HG02678 (cell line): ENCODE measurements around the gene NOL9.

Source experiments
- ATAC-seq: cut with Tn5 transposase; IDR thresholded peaks from one replicate; pipeline ENCODE4 v1.9.1; 2021; ENCODE audit warnings: mild to moderate bottlenecking, moderate library complexity; ENCODE audit not compliant: unreplicated experiment

The NOL9 gene

GRCh38 chr1:6528492-6528891, 25.8 kb downstream of the NOL9 start:
- no peak for ATAC-seq

- ATAC-seq: no peak
These were observed 28.0 kb downstream of the NOL9 start for GRCh38 chr1:6526316-6526715.

DNA sequence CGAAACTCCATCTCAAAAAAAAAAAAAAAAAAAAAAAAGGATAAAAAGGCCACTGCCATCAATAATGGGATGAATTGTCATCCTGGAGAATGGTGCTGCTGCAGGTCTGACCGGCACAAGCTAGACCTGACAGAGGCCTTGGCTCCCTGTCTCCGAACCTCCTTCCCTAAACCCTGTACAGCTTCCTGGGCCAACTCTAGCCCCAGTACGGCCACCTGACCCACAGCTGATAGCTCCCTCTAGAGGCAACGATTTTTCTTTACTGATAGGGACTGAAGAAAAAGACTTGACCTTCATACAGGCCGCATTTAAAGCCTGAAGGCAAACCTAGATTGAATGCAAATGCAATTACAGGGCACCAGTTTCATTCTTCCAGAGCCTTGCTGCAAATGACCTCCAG, 30.7 kb downstream of the NOL9 start:
- no peak for ATAC-seq

DNA sequence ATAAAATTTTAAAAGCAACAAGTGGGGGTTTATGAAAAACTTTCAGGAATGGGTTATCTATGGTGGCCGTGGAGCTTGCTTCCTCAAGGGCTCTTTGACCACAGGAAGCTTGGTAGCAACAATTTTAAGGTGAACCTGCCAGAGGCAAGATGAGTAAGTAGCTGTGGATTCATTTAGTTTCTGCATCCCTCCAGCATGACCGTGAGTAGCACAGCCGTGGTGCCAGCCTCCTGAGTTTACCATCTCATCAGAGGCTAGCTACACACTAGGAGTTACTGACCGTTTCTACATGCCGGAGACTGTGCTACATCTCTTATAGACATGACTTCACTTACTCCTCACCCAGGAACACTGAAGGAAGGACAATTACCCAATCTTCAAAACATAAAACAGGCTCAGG, 32.8 kb downstream of the NOL9 start:
- ATAC-seq: no peak

- no peak for ATAC-seq
These were observed 34.2 kb downstream of the NOL9 start for GRCh38 chr1:6519935-6520671.

GRCh38 chr1:6519491-6519934, 34.8 kb downstream of the NOL9 start:
- no peak for ATAC-seq

GRCh38 chr1:6517435-6517851, 36.9 kb downstream of the NOL9 start:
- no peak for ATAC-seq

- no peak for ATAC-seq
These were observed 38.5 kb downstream of the NOL9 start for GRCh38 chr1:6515771-6516170.

GRCh38 chr1:6513320-6513801, 41.0 kb downstream of the NOL9 start:
- ATAC-seq: no peak

GRCh38 chr1:6512908-6513280, 41.4 kb downstream of the NOL9 start:
- no peak for ATAC-seq

DNA sequence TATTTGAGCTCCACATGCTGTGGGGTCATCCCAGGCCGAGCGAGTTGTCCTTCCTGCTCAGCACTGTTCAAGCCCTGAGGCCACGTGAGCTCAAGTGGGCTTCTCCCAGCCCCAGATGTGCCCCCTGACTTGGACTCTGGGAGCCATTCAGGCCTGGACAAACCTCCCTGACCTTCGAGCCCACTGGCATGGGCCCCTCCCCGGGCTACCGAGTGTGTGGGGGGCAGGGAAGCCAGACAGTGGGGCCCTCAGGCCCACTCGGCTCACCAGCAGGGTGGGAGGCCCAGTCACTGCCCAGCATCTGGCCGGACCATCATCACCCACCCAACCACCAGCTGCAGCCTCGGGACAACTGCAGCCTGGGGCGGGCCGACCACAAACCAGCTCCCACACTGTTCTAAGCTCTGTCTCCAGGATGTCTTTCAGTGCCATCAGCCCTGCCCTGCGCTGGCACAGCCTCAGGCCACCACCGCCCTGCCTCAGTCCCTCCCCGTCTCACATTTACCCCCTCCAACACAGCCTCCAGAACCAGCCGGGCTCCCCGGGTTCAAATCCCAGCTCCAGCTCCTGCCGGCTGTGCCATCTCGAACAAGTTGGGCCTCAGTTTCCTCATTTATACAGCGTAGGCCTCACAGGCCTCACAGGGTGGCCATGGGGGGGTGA, 41.9 kb downstream of the NOL9 start:
- ATAC-seq: no peak

DNA sequence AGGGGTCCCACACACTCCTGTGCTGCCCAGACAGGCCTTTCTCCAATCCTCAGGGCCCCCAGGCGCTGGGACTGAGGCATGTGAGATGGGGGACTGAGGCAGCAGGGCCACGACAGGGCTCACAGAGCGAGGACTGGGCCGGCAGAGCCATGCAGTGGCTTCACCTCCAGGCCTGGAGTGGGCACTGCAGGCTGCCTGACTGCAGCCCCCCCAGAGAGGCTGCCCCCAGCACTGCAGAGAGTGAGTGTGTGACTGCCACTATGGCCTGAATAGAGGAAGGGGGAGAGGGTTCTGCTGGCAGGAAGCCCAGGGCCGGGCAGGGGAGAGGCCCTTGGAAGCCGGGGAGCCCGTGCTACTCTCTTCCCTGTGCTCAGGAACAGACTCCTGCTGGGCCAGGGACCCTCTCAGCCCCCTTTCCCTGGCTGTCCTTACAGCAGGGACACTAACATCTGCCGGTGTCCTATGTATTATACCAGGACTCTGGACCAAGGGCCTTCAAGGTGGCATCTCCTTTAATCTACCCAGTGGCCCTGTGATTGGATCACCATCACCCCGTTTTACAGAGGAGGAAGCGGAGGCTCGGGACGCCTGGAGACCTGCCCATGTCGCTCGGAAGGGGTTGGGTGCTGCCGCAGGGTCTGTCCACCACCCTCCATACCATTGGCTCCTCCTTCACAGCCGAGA, 42.6 kb downstream of the NOL9 start:
- ATAC-seq: no peak

DNA sequence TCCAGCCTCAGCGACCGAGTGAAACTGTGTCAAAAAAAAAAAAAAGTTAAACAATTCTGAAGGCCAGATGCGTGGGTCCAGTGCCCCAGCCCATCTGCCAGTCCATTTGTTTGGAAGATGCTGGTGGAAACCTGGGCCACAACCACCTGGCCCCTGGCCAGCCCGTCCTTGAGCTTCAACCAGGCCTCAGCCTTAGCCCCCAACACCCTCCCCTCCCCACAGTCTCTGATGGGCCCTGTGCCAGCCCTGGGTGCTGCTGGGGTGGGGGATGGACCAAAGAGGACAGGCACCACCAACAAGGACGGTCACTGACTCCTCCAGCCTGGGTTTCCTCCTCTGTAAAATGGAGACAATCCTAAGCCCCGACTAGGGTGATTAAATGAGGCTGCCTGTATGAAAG, 43.3 kb downstream of the NOL9 start:
- no peak for ATAC-seq

DNA sequence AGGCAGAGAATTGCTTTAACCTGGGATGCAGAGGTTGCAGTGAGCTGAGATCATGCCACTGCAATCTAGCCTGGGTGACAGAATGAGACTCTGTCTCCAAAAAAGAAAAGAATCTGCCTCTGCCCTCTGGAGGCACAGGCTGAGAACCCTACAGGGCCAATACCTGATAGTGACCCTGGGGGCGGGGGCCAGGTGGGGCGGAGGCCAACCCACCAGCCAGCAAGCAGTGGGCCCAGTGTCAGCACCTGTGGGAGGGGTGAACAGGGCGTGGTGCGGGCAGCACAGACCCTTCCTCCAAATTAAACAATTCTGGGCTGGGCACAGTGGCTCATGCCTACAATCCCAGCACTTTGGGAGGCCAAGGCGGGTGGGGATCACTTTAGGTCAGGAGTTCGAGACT, 43.8 kb downstream of the NOL9 start:
- ATAC-seq: no peak

DNA sequence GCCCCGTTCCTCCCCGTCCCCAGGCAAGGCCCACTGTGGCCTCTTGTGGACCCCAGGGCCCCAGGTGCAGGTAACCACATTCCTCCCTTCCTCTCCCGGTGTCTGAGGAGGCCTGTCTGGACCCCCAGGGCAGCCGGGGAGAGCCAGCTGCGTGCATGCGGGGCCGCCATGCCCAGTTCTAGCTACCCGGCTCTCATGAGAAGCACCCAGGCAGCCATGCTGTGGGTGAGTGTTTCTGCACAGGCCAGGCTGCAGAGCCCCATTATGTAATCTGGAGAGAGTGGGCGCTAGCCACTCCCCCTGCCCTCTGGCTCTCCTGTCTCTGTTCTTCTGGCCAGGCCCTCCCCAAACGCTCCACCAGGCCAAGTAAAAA, 44.4 kb downstream of the NOL9 start:
- no peak for ATAC-seq

DNA sequence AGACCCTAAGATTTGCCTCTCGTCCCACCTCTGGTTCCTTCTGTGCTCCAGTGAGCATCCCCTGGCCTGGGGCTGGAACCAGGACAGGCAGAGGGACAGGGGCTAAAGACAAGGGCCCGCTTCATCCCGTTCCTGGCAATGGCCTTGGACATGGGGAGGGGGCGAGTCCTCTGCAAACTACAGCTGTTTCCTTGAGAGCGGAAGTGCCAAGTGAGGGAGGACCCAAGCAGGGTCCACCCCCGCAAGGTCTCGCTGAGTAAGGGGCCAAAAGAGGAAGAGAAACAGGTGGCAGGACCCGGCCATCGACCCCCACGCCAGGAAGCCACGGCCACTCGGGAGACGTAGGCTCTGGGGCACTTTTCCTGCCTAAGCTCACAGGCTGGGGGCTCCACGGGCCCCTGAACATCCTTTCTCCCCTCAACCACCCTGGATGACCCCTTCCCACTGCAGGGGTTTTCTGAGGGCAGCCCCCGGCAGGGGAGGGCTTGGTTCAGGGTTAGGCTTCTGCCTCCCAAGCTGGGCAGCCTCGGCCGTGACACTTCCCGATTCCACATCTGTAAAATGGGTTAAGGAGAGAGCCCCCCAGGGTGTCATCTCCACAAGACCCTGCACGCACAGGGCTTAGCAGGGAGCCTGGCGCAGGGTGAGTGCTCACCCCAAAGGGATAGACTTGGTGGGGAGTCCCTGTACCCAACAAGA, 44.9 kb downstream of the NOL9 start:
- no peak for ATAC-seq

GRCh38 chr1:6508816-6509189, 45.5 kb downstream of the NOL9 start:
- ATAC-seq: no peak

GRCh38 chr1:6508154-6508815, 46.0 kb downstream of the NOL9 start:
- ATAC-seq: no peak

GRCh38 chr1:6507461-6507911, 46.8 kb downstream of the NOL9 start:
- no peak for ATAC-seq

GRCh38 chr1:6507037-6507428, 47.3 kb downstream of the NOL9 start:
- no peak for ATAC-seq
